HG02798 (cell line): Measurements from ENCODE around the gene ATP5MG.
"Not testable (repeated sequence)": the region's sequence is repeated elsewhere in the genome, so short reads cannot be mapped to it uniquely, and the experiment has no call there.

Experiments used
- ATAC-seq: cut with Tn5 transposase; IDR thresholded peaks from one replicate; pipeline ENCODE4 v1.9.1; 2021; ENCODE audit warnings: mild to moderate bottlenecking; ENCODE audit not compliant: unreplicated experiment, poor library complexity

ATP5MG gene

DNA sequence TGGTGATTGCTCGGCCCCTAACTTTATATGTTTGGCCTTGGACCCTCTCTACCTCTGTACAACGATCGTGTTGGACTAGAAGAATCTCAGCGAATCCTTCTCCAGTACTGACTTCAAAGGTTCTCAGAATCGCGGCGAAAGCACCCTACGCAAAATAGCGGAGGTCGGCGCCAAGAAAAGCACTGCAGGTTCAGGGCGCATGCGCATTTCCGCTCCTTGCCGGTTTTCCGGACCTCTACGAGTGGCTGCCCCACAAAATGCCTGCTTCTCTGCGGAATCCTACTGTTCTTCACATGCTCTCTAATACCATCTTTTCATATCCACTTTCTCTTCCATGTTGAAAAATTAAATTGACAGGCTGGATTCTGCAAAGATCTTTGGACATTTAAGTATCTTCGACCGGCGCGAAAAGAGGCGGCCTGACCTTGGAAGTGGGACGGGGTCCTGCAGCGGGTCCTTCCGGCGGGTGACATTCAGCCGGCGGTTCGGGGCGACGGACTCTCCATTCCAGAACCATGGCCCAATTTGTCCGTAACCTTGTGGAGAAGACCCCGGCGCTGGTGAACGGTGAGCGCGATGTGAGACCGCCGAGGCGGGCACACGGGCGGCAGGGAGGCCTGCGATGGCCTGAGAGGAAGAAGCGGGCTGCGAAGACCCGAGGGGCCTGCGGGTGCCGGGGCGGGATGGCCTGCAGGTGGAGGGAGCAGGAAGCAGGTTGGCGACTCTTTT, at the start of gene ATP5MG:
ATP5MG (plus strand) TSS at position 456 of the 729 bp plus-strand sequence; CDS start at position 516, 60 bp downstream.
- peak; percentile 66 for ATAC-seq

DNA sequence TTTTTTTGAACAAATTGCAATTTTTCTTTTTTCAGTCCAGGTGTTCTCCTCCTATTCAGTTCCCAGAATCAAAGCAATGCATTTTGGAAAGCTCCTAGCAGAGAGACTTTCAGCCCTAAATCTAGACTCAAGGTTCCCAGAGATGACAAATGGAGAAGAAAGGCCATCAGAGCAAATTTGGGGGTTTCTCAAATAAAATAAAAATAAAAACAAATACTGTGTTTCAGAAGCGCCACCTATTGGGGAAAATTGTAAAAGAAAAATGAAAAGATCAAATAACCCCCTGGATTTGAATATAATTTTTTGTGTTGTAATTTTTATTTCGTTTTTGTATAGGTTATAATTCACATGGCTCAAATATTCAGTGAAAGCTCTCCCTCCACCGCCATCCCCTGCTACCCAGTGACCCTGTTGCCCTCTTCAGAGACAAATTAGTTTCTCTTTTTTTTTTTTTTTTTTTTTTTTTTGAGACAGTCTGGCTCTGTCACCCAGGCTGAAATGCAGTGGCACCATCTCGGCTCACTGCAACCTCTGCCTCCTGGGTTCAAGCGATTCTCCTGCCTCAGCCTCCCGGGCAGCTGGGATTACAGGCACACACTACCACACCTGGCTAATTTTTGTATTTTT, 48.2 kb upstream of the ATP5MG start:
- no peak for ATAC-seq

- ATAC-seq = no peak
Observed at GRCh38 chr11:118358071-118358470, 43.3 kb upstream of the ATP5MG start.

DNA sequence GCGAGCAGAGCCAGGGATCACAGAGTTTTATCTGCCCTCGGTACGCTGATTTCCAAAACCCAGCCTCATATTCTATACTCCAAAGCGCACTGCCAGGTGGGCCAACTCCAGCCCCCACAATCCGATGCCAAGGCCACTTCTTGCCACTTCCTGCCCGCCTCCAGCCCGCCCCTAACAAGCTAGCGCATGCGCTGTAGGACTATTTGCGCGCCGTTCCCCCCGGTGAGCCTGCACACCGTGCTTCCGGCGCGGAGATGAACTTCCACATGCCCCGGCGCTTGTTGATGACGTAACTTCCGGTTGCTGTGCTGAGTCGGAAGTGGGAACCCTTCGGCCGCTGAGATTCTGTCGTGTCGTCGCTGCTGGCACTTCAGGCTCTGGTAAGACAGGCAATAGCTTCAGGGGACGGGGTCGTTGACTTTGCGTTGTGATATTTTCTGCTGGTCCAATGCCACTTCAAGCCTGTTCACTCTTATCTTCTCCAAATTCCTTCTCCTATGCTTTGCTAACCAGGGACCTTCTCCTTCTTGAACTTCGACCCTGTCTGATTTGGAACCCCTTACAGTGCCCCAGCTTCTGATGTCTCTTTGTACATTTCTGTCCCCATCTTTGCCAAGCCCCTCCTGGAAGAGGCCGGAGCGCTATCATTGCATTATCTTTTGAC, 42.0 kb upstream of the ATP5MG start, which contains the start of gene UBE4A:
UBE4A (plus strand) TSS at position 306 of the 664 bp plus-strand sequence. CDS start 5,481 bp downstream, outside the sequence.
- ATAC-seq = peak; percentile 98

DNA sequence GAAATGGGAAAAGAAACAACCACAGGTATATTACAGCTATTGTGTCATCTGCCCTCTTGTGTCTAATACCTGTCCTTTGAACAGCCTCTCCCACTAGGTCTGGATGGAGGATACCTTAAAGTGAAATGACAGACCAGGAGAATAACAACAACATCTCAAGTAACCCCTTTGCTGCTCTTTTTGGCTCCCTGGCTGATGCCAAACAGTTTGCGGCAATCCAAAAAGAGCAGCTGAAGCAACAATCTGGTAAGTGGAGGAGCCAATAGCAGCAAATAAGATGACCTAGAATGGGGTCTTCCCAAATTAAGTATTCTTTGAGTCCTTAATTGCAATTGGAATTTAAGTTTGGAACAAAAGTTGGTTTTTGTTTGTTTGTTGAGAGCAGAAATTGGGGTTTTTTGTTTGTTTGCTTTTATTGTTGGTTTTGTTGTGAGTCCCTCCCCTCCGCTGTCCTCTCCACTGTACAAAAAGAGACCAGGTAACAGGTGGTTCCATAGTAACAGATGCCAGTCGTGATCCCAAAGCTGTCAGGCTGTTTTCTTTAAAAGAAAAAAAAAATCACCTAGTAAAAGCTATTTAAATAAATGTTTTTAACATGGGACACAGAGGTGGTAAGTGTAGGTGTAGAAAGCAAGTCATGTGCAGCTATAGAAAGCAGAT, 36.3 kb upstream of the ATP5MG start:
- ATAC-seq = no peak

GRCh38 chr11:118366287-118366686, 35.1 kb upstream of the ATP5MG start:
- no peak for ATAC-seq

GRCh38 chr11:118370774-118371173, 30.6 kb upstream of the ATP5MG start:
- no peak for ATAC-seq

DNA sequence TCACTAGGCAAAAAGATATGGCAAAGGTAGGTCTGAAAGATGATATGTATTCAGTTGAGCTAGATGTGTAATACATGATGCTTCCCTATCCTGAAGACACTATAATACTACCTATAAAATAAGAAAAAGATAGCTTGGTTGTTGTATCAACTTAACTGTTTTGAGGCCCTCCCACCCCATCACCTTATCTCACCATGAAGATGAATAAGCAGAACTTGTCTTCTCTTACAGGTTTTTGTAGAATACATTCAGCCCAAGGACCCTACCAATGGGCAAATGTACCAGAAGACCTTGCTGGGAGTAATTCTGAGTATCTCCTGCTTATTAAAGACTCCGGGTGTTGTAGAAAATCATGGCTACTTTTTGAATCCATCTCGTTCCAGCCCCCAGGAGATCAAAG, 28.1 kb upstream of the ATP5MG start:
- no peak for ATAC-seq

GRCh38 chr11:118373871-118374270, 27.5 kb upstream of the ATP5MG start:
- ATAC-seq = no peak

DNA sequence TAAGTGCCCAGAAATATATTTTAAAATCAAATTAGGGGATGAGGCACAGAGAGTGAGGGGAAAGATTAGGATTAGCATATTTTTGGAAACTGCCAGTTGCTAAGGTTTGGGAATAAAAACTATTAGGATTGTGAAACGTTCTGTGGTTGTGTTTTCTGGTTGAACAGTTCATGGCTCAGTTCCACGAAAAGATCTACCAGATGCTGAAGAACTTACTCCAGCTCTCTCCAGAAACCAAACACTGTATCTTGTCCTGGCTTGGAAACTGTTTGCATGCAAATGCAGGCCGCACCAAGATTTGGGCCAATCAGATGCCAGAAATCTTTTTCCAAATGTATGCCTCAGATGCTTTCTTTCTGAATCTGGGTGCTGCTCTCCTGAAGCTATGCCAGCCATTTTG, 26.7 kb upstream of the ATP5MG start:
- no peak for ATAC-seq

DNA sequence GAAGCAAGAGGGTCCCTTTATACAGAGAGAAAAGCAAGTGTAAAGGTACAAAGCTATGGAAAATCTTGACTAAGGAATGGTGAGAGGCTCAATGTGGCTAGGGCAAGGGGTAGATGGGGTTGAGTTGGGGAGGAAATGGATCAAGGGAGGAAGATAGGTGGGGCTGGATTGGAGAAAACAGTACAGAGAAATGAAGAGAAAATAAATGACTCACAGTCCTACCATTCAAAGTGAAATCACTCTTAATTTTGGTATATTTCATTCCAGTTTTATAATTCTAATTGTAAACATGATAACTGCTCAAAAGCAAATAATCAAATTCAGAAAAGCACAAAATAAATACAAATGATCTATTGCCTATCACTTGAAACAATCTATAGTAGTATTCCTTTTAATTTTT, 25.4 kb upstream of the ATP5MG start:
- ATAC-seq = no peak

DNA sequence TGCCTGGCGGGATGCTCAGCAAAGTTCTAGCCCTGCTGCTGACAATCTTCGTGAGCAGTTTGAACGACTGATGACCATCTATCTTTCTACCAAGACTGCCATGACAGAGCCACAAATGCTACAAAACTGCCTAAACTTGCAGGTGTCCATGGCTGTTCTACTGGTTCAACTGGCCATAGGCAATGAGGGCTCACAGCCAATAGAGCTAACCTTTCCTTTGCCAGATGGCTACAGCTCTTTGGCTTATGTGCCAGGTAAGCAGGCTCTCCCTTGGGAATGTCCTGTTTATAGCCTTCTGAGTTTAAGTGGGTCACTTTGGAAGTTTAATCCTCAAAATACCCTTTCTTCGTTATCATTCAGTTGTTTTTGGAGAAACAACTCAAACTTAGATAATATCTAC, 21.9 kb upstream of the ATP5MG start:
- no peak for ATAC-seq

DNA sequence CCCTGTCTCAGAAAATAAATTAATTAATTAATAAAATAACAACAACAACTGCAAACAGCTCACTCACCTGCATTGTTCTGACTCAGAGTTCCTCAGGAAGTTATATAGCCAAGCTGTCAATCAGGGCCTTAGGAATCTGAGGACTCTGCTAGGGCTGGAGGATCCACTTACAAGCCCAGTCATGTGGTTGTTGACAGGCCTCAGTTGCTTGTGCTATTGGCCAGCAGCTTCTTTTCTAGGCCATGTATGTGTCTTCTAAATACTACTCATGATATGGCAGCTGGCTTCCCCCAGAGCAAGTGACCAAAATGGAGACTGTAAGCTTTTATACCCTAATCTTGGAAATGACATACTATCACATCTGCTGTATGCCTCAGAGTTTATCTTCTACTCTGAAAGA, 20.8 kb upstream of the ATP5MG start:
- ATAC-seq = no peak

DNA sequence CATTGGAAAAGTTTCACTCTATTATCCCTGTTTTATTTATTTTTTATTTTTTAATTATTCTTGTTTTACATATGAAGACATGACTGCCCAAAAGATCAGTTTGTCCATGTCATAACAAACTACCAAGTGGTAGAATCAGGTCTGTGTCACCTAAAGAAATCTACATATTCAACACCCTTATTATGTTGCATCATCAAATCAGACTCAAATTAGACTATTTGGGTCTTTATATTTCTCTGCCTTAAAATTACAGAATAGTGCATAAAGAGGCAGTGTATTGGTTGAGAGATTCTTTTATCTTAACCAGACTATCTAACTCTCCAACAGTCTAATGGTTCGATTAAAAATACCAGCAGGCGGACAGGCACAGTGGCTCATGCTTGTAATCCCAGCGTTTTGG, 18.5 kb upstream of the ATP5MG start:
- ATAC-seq = no peak

GRCh38 chr11:118383657-118384056, 17.7 kb upstream of the ATP5MG start:
- no peak for ATAC-seq

GRCh38 chr11:118396097-118396501, 5.3 kb upstream of the ATP5MG start:
- no peak for ATAC-seq

DNA sequence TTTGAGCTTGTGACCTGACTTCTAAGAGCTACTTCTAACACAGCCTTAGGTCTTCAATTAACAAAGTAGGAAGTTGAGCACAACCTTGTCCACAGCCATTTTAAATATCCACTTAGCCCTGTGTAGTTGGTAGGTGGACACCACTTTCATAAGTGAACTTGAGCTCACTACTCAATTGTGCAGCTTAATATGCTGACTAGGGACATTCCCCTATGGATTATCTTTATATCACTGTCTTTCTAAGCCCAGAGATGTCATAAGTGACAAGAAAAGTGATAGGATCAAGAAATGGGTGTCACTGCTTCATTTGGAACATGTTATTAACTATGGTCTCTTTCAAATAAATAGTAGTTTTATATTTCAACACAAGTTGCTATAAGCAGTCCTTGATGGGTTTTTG, 4.0 kb upstream of the ATP5MG start:
- ATAC-seq = no peak

DNA sequence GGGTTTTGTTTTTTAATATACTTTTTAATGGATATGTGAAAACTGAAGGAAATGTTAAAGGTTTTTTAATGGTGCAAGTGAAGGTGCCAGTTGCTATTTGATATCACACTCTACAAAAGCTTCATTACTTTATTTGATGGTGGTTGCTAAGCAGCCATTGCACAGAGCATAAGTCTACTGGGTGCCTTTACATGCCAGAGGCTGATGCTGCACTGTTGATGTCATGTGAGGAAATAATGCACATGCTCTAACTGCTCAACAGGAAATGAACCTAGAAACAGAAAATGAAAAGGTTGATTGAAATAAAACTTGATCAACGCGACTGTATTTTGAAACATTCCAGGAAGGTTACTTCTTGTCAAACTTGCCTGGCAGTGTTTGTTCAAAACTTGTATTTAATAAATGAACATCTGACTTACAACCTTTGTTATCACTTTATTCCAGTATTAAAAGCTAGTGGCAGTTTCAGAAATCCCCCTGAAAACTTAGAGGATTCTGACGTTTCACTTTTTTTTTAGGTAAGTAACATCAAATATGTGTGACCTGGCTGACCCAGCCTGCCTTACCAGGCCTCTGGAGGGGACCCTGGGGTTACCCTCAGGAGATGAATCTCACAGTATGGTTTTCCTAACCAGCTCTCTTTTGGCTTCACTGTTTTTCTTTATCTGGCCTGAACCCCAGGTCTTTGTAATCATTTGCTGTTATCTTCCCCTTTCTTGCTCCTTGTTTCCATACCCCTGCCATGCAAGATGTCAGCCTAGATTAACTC, 2.4 kb upstream of the ATP5MG start:
- peak; percentile 36 for ATAC-seq

- no peak for ATAC-seq
Observed at GRCh38 chr11:118401880-118402590, 629 bp downstream of the ATP5MG start.

DNA sequence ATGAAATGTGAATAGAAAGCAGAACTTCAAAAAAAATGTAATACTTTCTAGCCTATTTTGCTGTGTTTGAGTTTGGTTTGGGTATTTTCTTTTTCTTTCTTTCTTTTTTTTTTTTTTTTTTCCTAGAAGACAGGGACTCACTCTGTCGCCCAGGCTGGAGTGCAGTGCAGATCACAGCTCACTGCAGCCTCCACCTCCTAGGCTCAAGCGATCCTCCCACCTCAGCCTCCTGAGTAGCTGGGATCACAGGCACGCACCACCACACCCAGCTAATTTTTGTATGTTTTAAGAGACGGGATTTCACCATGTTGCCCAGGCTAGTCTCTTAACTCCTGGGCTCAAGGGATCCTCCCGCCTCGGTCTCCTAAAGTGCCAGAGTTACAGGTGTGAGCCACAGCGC, 1.2 kb downstream of the ATP5MG start:
- not testable (repeated sequence) for ATAC-seq
